Panc1 (cell line): ENCODE measurements around the gene MACROD2.

Source experiments
- POLR2AphosphoS5 ChIP-seq: IDR thresholded peaks from 2 replicates; pipeline ENCODE4 v1.6.1; 2012; ENCODE audit warnings: mild to moderate bottlenecking, low read depth, low read length, moderate library complexity
- SIN3A ChIP-seq: IDR thresholded peaks from 2 replicates; pipeline ENCODE4 v1.6.1; 2012; ENCODE audit warnings: low read depth, mild to moderate bottlenecking, low read length, moderate library complexity, borderline replicate concordance; ENCODE audit not compliant: insufficient read depth
- TF ChIP-seq, protein P1 (sequence below): fragments of 450-650 bp; IDR thresholded peaks from 2 replicates; pipeline ENCODE4 v1.5.1; 2017; ENCODE audit warnings: mild to moderate bottlenecking
- TF ChIP-seq, protein P2 (sequence below), 2 experiments: IDR thresholded peaks; 2 replicates each; pipeline ENCODE4 v1.6.1; 2011 to 2012; ENCODE audit warnings: low read depth in 2 of 2, control low read depth in 1 of 2, low read length in 1 of 2, mild to moderate bottlenecking in 1 of 2, moderate library complexity in 1 of 2; ENCODE audit not compliant: insufficient read depth in 1 of 2

DNA sequence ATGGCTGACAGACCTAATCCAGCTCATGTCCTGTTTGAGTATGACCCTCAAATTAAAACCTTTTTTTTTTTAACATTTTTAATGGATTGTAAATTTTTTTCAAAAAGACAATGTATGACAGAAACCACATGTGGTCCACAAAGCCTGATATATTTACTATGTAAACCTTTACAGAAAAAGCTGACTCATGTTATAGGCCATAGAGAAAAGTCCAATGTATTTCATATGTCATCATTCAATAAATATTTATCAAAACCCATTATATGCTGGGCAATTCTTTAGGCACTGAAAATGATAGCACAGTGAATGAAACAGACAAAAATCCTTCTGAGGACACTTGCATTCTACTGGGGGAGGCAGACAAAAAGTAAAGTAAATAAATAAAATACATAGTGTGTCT is 1168.3 kb downstream of the MACROD2 start:
- TF ChIP-seq, protein P1, sequence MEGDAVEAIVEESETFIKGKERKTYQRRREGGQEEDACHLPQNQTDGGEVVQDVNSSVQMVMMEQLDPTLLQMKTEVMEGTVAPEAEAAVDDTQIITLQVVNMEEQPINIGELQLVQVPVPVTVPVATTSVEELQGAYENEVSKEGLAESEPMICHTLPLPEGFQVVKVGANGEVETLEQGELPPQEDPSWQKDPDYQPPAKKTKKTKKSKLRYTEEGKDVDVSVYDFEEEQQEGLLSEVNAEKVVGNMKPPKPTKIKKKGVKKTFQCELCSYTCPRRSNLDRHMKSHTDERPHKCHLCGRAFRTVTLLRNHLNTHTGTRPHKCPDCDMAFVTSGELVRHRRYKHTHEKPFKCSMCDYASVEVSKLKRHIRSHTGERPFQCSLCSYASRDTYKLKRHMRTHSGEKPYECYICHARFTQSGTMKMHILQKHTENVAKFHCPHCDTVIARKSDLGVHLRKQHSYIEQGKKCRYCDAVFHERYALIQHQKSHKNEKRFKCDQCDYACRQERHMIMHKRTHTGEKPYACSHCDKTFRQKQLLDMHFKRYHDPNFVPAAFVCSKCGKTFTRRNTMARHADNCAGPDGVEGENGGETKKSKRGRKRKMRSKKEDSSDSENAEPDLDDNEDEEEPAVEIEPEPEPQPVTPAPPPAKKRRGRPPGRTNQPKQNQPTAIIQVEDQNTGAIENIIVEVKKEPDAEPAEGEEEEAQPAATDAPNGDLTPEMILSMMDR: no peak
- TF ChIP-seq, protein P2, sequence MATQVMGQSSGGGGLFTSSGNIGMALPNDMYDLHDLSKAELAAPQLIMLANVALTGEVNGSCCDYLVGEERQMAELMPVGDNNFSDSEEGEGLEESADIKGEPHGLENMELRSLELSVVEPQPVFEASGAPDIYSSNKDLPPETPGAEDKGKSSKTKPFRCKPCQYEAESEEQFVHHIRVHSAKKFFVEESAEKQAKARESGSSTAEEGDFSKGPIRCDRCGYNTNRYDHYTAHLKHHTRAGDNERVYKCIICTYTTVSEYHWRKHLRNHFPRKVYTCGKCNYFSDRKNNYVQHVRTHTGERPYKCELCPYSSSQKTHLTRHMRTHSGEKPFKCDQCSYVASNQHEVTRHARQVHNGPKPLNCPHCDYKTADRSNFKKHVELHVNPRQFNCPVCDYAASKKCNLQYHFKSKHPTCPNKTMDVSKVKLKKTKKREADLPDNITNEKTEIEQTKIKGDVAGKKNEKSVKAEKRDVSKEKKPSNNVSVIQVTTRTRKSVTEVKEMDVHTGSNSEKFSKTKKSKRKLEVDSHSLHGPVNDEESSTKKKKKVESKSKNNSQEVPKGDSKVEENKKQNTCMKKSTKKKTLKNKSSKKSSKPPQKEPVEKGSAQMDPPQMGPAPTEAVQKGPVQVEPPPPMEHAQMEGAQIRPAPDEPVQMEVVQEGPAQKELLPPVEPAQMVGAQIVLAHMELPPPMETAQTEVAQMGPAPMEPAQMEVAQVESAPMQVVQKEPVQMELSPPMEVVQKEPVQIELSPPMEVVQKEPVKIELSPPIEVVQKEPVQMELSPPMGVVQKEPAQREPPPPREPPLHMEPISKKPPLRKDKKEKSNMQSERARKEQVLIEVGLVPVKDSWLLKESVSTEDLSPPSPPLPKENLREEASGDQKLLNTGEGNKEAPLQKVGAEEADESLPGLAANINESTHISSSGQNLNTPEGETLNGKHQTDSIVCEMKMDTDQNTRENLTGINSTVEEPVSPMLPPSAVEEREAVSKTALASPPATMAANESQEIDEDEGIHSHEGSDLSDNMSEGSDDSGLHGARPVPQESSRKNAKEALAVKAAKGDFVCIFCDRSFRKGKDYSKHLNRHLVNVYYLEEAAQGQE (IDR thresholded peaks at IDR 0.05; ENCODE audit: insufficient read depth in 1 of 2, low read depth in 2 of 2, low read length in 1 of 2): no peak
- TF ChIP-seq POLR2AphosphoS5 (no peak), SIN3A (no peak)
